RWPE1 (cell line): ENCODE measurements around the gene BEND5.

Source experiments
- CTCF ChIA-PET: fragments of 350-600 bp; sonication (Branson Sonifier 250); formaldehyde crosslinking; extraction: SDS; loops from one replicate; lab custom pipeline; 2021; lab: Yijun Ruan, JAX
- POLR2A ChIA-PET: fragments of 400-600 bp; formaldehyde crosslinking; extraction: SDS; loops from one replicate; lab custom pipeline; 2020; ENCODE audit warnings: antibody characterized with exemption; ENCODE audit not compliant: low non-redundant PET; lab: Yijun Ruan, JAX
- DNase-seq: peaks from one replicate; pipeline ENCODE4 v3.0.0; 2012; ENCODE audit warnings: low spot score
- H3K27ac ChIP-seq: fragments of 450-650 bp; 2 replicates; pipeline ENCODE4 v1.5.1; 2017
- CTCF ChIP-seq: fragments of 450-650 bp; conservative IDR thresholded peaks from 2 replicates; pipeline ENCODE4 v1.5.1; 2017; ENCODE audit warnings: low read depth, mild to moderate bottlenecking

Gene BEND5

GRCh38 chr1:48789903-48790302 is 13.2 kb upstream of the BEND5 start:
- H3K27ac ChIP-seq: no peak overlapping the region
- no peak for DNase-seq
- no peak for TF ChIP-seq CTCF
- POLR2A ChIA-PET: no interaction called here
- CTCF ChIA-PET: no interaction called here

- H3K27ac ChIP-seq: no peak overlapping the region
- DNase-seq: no peak
- TF ChIP-seq CTCF: no peak
- ChIA-PET POLR2A (no interaction called here), CTCF (no interaction called here)
These were observed 9.2 kb upstream of the BEND5 start for GRCh38 chr1:48785869-48786268.

- TF ChIP-seq CTCF: no peak
- no peak overlapping the region for H3K27ac ChIP-seq
- no peak for DNase-seq
- ChIA-PET CTCF (interaction anchor here (0.7 kb wide), 1 partner anchor 507 kb away, joined by 3 read pairs; no protein-coding TSS in a partner anchor), POLR2A (no interaction called here)
These were observed 7.6 kb upstream of the BEND5 start for GRCh38 chr1:48784301-48784700.

GRCh38 chr1:48777219-48777895 is 666 bp upstream of the BEND5 start:
- POLR2A ChIA-PET: no interaction called here
- CTCF ChIA-PET: no interaction called here
- DNase-seq: no peak
- no peak for TF ChIP-seq CTCF
- no peak overlapping the region for H3K27ac ChIP-seq

GRCh38 chr1:48775831-48776392 is 779 bp downstream of the BEND5 start:
- TF ChIP-seq CTCF: no peak
- no peak overlapping the region for H3K27ac ChIP-seq
- ChIA-PET POLR2A (no interaction called here), CTCF (no interaction called here)
- no peak for DNase-seq

- TF ChIP-seq CTCF: no peak
- DNase-seq: no peak
- H3K27ac ChIP-seq: no peak overlapping the region
- ChIA-PET CTCF (no interaction called here), POLR2A (no interaction called here)
These were observed 3.6 kb downstream of the BEND5 start for GRCh38 chr1:48773133-48773532.
